ENCODE measurements around the gene FOXP1.
A peak's percentile ranks its signal among the peaks of the same experiment; 100 is the strongest.

The FOXP1 gene

GRCh38 chr3:71586810-71587242 is 3.3 kb upstream of the FOXP1 start:
- DNase-seq (ENCODE audit: low spot score) = no peak

GRCh38 chr3:71585887-71586809 is 2.6 kb upstream of the FOXP1 start:
- DNase-seq (ENCODE audit: low spot score) = peak; percentile 66

- no peak for DNase-seq (ENCODE audit: low spot score)
Measured at GRCh38 chr3:71585131-71585530, 1.6 kb upstream of the FOXP1 start.

- DNase-seq (ENCODE audit: low spot score) = peak; percentile 66
Measured at GRCh38 chr3:71584394-71585011, 975 bp upstream of the FOXP1 start.

- DNase-seq (ENCODE audit: low spot score) = peak; percentile 64
Measured at GRCh38 chr3:71582612-71583565, 639 bp downstream of the FOXP1 start.

GRCh38 chr3:71582036-71582611 is 1.4 kb downstream of the FOXP1 start:
- DNase-seq (ENCODE audit: low spot score) = peak; percentile 44

- peak; percentile 46 for DNase-seq (ENCODE audit: low spot score)
Measured at GRCh38 chr3:71581457-71582035, 2.0 kb downstream of the FOXP1 start.

GRCh38 chr3:71580636-71581456 is 2.7 kb downstream of the FOXP1 start:
- no peak for DNase-seq (ENCODE audit: low spot score)

- no peak for DNase-seq (ENCODE audit: low spot score)
Measured at GRCh38 chr3:71579935-71580406, 3.6 kb downstream of the FOXP1 start.

- no peak for DNase-seq (ENCODE audit: low spot score)
Measured at GRCh38 chr3:71579326-71579934, 4.1 kb downstream of the FOXP1 start.

- no peak for DNase-seq (ENCODE audit: low spot score)
Measured at GRCh38 chr3:71578054-71578751, 5.3 kb downstream of the FOXP1 start.

- peak; percentile 39 for DNase-seq (ENCODE audit: low spot score)
Measured at GRCh38 chr3:71577011-71577410, 6.5 kb downstream of the FOXP1 start.

- no peak for DNase-seq (ENCODE audit: low spot score)
Measured at GRCh38 chr3:71575433-71575832, 8.1 kb downstream of the FOXP1 start.

GRCh38 chr3:71573181-71573580 is 10.3 kb downstream of the FOXP1 start:
- no peak for DNase-seq (ENCODE audit: low spot score)

- DNase-seq (ENCODE audit: low spot score) = no peak
Measured at GRCh38 chr3:71570546-71570945, 13.0 kb downstream of the FOXP1 start.

GRCh38 chr3:71568207-71568606 is 15.3 kb downstream of the FOXP1 start:
- DNase-seq (ENCODE audit: low spot score) = no peak

- no peak for DNase-seq (ENCODE audit: low spot score)
Measured at GRCh38 chr3:71566776-71567175, 16.8 kb downstream of the FOXP1 start.

- no peak for DNase-seq (ENCODE audit: low spot score)
Measured at GRCh38 chr3:71565976-71566375, 17.6 kb downstream of the FOXP1 start.

GRCh38 chr3:71565316-71565715 is 18.2 kb downstream of the FOXP1 start:
- DNase-seq (ENCODE audit: low spot score) = no peak
